GM13976 (cell line): ENCODE data around the gene ODAD2.
"Not testable (repeated sequence)": the region's sequence is repeated elsewhere in the genome, so short reads cannot be mapped to it uniquely, and the experiment has no call there.

ENCODE experiments used
- DNase-seq: peaks from one replicate; pipeline ENCODE4 v3.0.0; 2012; ENCODE audit warnings: low spot score
- in situ Hi-C: fragments of 300-500 bp; cut with MboI; formaldehyde crosslinking; loops from one replicate; pipeline ENCODE4 v1.12.0; 2022; ENCODE audit warnings: low sequenced_read_pairs, mixed read lengths, inconsistent platforms; ENCODE audit not compliant: unreplicated experiment
- TF ChIP-seq, protein P1 (sequence below): IDR thresholded peaks from 2 replicates; pipeline ENCODE4 v1.5.1; 2012; ENCODE audit warnings: borderline replicate concordance, mild to moderate bottlenecking; ENCODE audit not compliant: insufficient read depth; ENCODE audit errors: extremely low read depth, missing control alignments, control extremely low read depth

Gene ODAD2

GRCh38 chr10:27914888-27915287 lies 84.0 kb downstream of the ODAD2 start:
- in situ Hi-C loops: no loop called here
- no peak for DNase-seq
- TF ChIP-seq, protein P1, sequence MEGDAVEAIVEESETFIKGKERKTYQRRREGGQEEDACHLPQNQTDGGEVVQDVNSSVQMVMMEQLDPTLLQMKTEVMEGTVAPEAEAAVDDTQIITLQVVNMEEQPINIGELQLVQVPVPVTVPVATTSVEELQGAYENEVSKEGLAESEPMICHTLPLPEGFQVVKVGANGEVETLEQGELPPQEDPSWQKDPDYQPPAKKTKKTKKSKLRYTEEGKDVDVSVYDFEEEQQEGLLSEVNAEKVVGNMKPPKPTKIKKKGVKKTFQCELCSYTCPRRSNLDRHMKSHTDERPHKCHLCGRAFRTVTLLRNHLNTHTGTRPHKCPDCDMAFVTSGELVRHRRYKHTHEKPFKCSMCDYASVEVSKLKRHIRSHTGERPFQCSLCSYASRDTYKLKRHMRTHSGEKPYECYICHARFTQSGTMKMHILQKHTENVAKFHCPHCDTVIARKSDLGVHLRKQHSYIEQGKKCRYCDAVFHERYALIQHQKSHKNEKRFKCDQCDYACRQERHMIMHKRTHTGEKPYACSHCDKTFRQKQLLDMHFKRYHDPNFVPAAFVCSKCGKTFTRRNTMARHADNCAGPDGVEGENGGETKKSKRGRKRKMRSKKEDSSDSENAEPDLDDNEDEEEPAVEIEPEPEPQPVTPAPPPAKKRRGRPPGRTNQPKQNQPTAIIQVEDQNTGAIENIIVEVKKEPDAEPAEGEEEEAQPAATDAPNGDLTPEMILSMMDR: no peak

- no peak for DNase-seq
- TF ChIP-seq, protein P1: no peak
- in situ Hi-C loops: no loop called here
These were observed 86.6 kb downstream of the ODAD2 start for GRCh38 chr10:27912231-27912630.

DNA sequence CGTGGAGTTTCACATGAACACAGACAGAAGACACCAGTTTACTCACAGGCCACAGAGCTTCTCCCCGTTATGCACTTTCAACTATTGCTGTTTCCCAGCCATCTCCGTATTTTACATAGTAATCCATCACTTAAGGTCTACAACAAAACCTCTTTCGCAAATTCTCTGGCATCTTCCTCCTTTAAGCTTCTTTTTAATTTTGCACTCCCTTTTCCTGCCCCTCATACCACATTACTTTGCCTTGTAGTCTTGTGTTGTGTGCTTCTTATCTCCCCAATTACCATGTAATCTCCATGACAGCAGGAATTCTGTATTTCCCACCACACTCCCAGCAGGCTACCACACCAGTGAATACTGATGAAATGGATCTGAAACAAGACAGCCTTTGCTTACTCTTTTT lies 87.3 kb downstream of the ODAD2 start:
- in situ Hi-C loops: no loop called here
- TF ChIP-seq, protein P1: no peak
- no peak for DNase-seq

GRCh38 chr10:27911011-27911410 lies 87.9 kb downstream of the ODAD2 start:
- TF ChIP-seq, protein P1: no peak
- in situ Hi-C loops: no loop called here
- DNase-seq: no peak

- TF ChIP-seq, protein P1: no peak
- DNase-seq: no peak
- in situ Hi-C loops: no loop called here
These were observed 90.6 kb downstream of the ODAD2 start for GRCh38 chr10:27908231-27908630.

- in situ Hi-C loops, DNase-seq: not testable (repeated sequence)
These were observed 99.4 kb downstream of the ODAD2 start for GRCh38 chr10:27899485-27899884.

DNA sequence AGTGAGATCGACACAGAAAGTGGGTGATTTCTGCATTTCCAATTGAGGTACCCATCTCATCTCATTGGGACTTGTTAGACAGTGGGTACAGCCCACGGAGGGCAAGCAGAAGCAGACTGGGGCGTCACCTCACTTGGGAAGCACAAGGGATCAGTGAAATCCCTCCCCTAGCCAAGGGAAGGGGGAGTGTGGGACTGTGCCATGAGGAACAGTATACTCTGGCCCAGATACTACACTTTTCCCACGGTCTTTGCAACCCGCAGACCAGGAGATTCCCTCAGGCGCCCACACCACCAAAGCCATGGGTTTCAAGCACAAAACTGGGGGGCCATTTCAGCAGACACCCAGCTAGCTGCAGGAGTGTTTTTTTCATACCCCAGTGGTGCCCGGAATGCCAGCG lies 99.8 kb downstream of the ODAD2 start:
- in situ Hi-C loops: no loop called here
- TF ChIP-seq, protein P1: no peak
- no peak for DNase-seq
